ENCODE data around the gene CCDC89.

CCDC89 gene

DNA sequence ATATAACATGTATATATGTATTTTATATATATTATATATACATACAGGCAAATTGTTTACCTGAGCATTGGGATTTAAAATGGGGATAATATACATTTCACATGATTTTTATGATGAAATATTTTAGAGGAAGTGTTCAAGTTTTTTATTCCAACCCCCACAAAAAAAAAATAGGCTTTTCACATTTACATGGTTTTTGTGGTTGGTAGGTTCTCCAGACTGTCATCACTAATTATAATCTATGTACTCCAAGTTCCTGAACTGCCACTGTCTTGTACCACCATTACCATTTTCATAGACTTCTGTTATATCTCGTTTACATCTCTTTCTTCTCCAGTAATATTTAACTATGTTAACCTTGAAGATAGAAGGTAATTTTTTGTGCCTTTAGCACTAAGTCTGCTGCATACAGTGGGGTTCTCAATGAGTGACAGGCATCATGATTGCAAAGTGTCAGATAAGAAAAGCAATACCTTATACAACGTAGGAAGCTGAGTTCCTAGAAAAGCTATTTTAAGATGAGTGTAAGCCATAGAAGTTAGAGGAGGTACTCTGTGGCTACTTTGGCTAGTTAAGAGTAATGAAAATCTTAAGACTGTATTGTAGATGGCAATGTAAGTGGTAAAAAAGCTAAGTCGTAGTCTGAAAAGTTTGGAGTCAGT lies 33.1 kb downstream of the CCDC89 start:
- DNase-seq (ENCODE audit: low read depth): no peak

DNA sequence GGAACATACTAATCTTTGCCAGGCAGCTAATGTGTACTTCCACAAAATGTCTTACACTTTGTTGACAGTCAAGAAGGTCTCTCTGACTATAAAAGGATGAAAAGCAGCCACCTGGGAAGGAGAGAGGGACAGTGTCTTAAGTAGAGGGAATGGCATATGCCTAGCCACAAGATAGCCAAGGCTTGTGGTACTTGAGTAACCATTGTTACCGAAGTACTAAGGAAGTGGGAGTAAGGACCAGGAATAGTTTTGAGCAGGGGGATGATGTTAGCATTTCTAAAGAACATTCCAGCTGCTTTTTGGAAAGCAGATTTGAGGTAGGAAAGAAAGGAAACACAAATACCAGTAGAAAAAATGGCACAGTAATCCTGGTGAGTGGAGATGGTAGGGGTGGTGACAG lies 34.9 kb downstream of the CCDC89 start:
- DNase-seq (ENCODE audit: low read depth): no peak

DNA sequence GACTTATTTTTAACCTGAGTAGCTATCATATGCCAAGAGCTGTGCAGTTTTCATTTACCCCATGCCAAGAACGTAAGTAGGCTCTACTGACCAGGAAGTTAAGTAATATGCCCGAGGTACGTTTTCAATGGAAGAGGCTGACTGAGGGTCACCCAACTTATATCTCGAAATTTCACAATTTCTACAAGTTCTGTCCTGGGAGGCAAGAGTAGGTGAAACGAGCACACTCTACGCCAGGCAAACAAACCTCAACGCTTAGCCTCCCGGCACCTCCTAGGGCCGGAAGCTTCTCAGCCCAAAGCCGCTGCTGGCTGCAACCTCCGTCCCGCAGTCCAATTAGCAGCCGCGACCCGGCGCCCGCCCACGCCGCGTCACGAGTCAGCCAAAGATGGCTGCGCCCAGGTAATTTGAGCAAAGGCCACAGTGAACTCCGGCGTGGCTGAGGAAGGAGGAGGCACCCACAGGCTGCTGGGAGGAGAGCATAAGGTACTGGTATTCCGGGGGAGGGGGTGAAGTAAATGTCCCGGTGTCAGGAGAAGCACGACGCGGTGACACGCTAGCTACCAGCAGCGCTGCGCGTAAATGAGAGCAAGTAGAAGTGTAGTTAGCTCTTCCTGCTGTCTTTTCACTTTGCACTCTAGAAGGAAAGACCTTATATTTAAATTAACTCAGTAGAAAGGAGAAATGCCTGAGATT lies 38.2 kb downstream of the CCDC89 start, which contains the start of gene TMEM126A:
Gene TMEM126A (plus strand): TSS at position 364 of the 696 bp plus-strand sequence. CDS start 2,289 bp downstream, outside the sequence.
- DNase-seq (ENCODE audit: low read depth): peak; percentile 84

DNA sequence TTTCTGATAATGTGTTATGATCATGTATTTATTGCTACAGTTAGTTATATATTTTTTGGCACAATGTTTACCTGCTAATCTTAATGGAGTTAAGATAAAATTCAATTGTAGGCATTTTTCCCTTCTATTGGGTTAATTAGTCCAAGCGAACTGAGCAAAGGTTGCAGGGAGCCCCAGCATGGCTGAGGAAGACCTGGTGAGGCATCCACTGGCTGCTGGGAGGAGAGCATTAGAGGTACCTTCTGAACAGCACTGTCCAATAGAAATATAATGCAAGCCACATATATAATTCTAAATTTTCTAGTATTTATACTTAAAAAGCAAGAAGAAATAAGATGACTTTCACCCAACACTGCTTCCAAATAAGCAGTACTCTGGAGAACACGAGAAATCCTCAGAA lies 38.9 kb downstream of the CCDC89 start:
- DNase-seq (ENCODE audit: low read depth): no peak

DNA sequence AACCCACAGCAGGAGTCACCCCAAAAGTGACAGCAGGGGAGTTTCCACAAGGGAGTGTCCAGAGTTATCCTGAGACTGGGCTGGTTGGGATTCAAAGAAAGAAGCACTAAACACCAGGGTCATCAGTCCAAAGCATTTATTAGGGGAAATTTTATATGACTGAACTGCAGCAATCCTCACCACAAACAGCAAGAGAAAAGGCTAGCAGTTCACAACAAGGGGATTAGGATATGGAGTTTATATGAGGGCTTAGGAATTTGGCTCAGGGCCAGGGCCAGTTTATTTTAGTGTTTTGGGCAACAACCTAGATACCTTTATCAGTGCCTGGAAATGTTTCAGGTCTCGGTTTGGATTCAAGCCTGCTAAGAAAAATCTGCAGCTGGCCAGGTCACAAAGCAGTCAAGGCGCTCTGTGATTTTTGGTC lies 42.8 kb downstream of the CCDC89 start:
- DNase-seq (ENCODE audit: low read depth): no peak

DNA sequence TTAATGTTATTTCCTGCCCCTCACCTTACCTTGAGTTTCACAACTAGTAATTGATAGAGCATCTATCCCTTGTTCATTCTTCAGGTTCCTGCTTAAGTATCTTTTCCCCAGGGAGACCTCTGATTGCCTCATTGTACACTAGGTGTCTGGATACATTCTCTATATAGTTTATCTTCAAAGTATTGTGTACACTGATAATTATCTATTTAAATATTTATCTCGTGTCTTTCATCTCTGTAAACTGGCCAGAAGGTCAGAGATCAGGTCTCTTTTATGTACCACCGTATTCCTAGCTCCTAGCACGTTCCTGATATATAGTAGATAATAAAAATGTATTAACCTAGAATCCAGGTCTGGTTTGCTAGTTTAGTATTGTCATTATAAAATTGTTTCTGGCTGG lies 51.2 kb downstream of the CCDC89 start:
- no peak for DNase-seq (ENCODE audit: low read depth)

Data from activated T-cell treated with anti-CD3 and anti-CD28 coated beads for 1 hour (primary cell).